Pancreas (tissue), 10 donors: Measurements from ENCODE around the gene FAM72B. TPM values are rescaled to one million over a fixed set of nuclear protein-coding genes. Genes with fewer than 3 reads are reported as not detected.
A peak's percentile ranks its signal among the peaks of the same experiment; 100 is the strongest.
"Not testable (repeated sequence)": the region's sequence is repeated elsewhere in the genome, so short reads cannot be mapped to it uniquely, and the experiment has no call there.

ENCODE experiments used
- ATAC-seq, 4 donors: fragments of 200-7000 bp; cut with Tn5 transposase; one replicate each; pipeline versions ENCODE4 v1.8.0 to v1.9.1; 2020; ENCODE audit warnings: mild to moderate bottlenecking in 4 of 4, moderate library complexity in 4 of 4
- DNase-seq, 6 donors: peaks; one replicate each; pipeline ENCODE4 v3.0.0-alpha.2; 2020
- FAIRE-seq: peaks from 2 replicates; lab custom pipeline; 2012; peaks lifted over from hg19 to GRCh38; lab: Jason Lieb, UNC
- H3K27ac ChIP-seq, 4 donors: fragments of 200-600 bp; sonication (generic); 1 replicate in 3 of 4; 2 replicates in 1 of 4; pipeline versions ENCODE4 v1.5.0 to v1.8.0; 2020
- H3K27me3 ChIP-seq, 4 donors: fragments of 200-600 bp; one replicate each; pipeline ENCODE4 v1.8.0; 2021
- H3K36me3 ChIP-seq, 3 donors: fragments of 200-600 bp; sonication (generic) in 1 of 3; one replicate each; pipeline versions ENCODE4 v1.5.0 to v1.8.0; 2020 to 2021
- H3K4me1 ChIP-seq, 3 donors: fragments of 200-600 bp; one replicate each; pipeline ENCODE4 v1.8.0; 2021
- H3K4me3 ChIP-seq, 4 donors: fragments of 200-600 bp; sonication (generic) in 2 of 4; one replicate each; pipeline versions ENCODE4 v1.5.0 to v1.8.0; 2020 to 2021
- H3K9me3 ChIP-seq, 4 donors: fragments of 200-600 bp; one replicate each; pipeline ENCODE4 v1.8.0; 2021
- WGBS, 2 donors: extraction: QIAGEN DNeasy Blood & Tissue Kit; methylation state at CpG; one replicate each; pipeline ENCODE4 v1.1.7; 2013; 5-methylcytosine and 5-hydroxymethylcytosine counted together
- intact Hi-C, 3 donors: fragments of 100-400 bp; cut with DNase I; formaldehyde crosslinking; loops; one replicate each; pipeline versions ENCODE4 v1.11.1 to v1.14.2; 2022
- polyA plus RNA-seq, 2 donors: library from polyadenylated mRNA; stranded (reverse); fragments of 200-250 nt; gene quantifications; one replicate each; pipeline ENCODE4 v1.2.3, GENCODE V29; 2013
- total RNA-seq, 6 donors: library from RNA; stranded (reverse); fragmentation: NEBNext Ultra II Directional in 4 of 6; extraction: Animal tissue kit (Norgen Biotek cat#: 25700) in 4 of 6; gene quantifications; one replicate each; pipeline versions ENCODE4 v1.2.1 to v1.2.4, GENCODE V29; 2021 to 2023
- donor health status: healthy with polysubstance abuse.
- donor health status: DM: no; HTN: no; CAD: no; lungs with moderate emphysema.
- donor health status: DM: no; HTN: no; CAD: no.
- donor health status: control.
- donor health status: control.
- donor health status: Bipolar disorder and iron deficiency.
- donor health status: DM: yes; HTN: yes; CAD: no.
- donor health status: DM: no; HTN: no; CAD: no.
- donor health status: DM: no; HTN: no; CAD: no.
- donor health status: DM: yes; HTN: yes; CAD: no.

FAM72B gene
- total and polyA plus RNA-seq, 8 donors = 0.16 to 0.47 (median 0.25) TPM; not detected in 4

DNA sequence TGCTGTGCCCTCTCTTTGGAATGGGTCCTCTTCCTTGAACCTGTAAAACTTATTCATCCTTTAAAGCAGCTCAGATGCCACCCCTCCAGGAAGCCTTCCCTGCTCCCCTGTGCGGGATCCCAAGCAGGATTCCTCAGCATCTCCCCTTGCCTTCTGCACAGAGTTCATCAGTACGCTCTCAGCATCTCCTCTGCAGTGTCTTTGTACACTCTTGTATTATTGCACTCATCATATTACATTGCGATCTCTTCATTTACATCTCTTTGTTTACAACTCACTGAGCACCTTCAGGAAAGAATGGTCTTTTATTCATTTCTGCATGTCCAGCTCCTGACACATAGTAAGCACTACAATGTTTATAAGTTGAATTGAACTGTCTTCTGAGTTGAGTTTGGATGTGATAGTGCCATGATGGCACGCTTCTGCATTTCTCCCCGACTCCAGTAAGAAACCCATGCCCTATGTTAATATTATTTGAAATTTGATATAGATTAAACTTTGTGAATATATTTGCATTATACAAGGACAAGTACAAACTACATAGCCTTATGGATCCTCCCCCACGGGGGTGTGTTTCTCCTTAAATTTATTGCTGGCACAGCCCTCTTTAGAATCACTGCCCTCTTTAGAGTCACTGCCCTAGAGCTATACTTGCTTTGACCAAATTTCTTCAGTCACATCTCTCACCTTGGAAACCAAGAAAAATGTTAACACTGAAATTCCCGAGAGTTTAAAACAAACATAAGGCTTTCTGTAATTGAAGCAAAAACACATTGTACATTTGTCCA lies 13.1 kb upstream of the FAM72B start:
- 91 to 97% methylated on average over 2 to 3 of the region's 7 CpGs for WGBS, 2 donors
- H3K27me3 ChIP-seq, H3K27ac ChIP-seq, ATAC-seq, FAIRE-seq, intact Hi-C loops, H3K4me3 ChIP-seq, DNase-seq, H3K4me1 ChIP-seq, H3K36me3 ChIP-seq, H3K9me3 ChIP-seq: not testable (repeated sequence)

DNA sequence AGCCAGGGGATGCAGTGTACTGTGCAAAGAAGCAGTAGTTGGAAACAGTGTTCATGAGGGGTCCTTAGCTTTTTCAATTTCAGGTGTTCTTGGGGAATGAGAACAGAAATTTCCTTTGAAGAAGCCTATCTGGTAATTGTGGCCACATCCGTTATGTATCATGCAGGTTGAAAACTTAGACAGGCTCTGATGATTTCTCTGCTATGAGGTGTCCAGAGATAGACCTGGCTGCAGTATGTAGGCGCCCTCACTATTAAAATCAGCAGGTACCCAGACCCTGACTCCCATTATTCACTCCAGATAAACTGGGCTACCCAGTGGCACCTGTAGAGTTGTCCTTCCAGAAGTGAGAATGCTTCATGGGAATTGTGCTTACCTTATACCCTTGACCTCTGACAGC lies 8.4 kb upstream of the FAM72B start:
- H3K27me3 ChIP-seq, FAIRE-seq, intact Hi-C loops, H3K27ac ChIP-seq, H3K4me3 ChIP-seq, H3K36me3 ChIP-seq, DNase-seq, ATAC-seq, H3K4me1 ChIP-seq, H3K9me3 ChIP-seq: not testable (repeated sequence)
- whole genome bisulfite sequencing, 2 donors = 88 to 93% methylated on average over 1 to 2 of the region's 2 CpGs

DNA sequence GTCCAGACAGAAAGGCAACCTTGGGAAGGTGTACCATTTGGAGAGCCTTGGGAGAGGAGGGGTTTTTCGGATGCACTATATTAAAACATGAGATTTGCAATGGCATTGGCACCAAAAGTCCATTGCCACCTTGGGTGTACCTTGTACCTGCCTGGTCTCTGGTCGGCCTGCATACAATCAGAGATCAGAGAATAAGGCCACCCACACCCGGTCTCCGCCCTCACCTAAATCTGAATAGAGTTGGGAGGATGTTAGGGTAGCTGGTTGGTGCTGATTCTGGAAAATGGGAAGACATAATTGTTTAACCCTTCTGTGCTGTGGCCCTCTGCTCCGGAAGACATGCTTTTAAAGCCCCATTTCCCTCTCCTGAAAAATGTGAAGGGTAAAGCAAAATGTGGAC lies 3.8 kb upstream of the FAM72B start:
- DNase-seq, H3K36me3 ChIP-seq, intact Hi-C loops, H3K4me3 ChIP-seq, H3K27ac ChIP-seq, ATAC-seq, H3K9me3 ChIP-seq, H3K4me1 ChIP-seq, FAIRE-seq, H3K27me3 ChIP-seq: not testable (repeated sequence)
- WGBS, 2 donors = 90 to 95% methylated on average over 4 of the region's 5 CpGs

DNA sequence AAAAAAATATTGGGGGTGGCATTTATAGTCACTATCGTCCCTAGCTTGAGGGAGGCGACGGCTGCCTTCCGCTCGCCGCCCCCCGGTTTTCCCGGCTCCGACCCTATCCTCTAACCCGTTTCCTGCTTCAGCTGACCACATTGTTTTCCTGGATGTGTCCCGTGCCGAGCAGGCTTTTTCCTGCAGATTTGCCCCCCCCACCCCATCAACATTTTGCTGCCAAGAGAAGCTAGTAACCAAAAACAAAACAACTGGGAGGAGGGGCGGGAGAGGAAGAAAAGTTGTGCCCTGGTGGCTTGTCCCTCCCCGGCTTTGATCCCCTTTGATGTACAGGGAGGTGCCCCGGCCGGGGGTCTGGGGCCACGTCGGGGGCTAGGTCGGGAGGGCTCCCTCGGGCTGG lies 2.1 kb upstream of the FAM72B start:
- H3K4me1 ChIP-seq, FAIRE-seq, H3K27ac ChIP-seq, H3K4me3 ChIP-seq, H3K9me3 ChIP-seq, DNase-seq, H3K27me3 ChIP-seq, ATAC-seq, H3K36me3 ChIP-seq, intact Hi-C loops: not testable (repeated sequence)
- WGBS, 2 donors = 0% methylated on average over 5 of the region's 20 CpGs; no CpG with 5 or more reads in 1 of the 2 donors

DNA sequence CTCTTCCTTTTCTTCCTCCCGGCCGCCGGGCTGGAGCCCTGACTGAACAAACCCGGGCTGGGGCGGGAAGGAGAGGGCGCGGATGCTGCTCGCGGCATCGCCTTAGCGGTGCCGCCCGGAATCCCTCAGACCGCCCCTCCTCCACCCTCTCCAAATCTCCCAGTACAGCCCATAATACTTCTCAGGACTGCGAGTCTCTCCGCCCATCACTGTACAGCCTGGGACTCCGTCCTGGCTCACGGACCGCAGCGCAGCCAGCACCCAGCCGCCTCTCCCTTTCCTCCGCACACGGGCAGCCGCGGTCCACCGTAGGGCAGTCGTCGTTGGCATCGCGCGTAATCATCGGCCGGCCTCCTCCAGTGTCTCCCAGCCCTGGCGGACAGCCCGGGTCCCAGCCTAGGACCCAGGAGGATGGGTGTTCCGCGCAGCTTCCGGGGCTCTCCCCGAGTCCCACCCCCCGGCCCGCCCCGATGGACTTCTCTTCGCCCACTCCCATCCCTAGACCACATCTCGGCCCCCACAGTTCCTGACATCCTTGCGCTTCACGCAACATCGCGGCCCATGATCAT lies 1.1 kb upstream of the FAM72B start:
- H3K4me1 ChIP-seq, intact Hi-C loops, H3K27me3 ChIP-seq, H3K9me3 ChIP-seq, FAIRE-seq, H3K36me3 ChIP-seq: not testable (repeated sequence)
- Histone ChIP-seq H3K27ac (peak overlapping the region in 1 of 4 donors; percentile 36), H3K4me3 (peak overlapping the region in 3 of 4 donors; percentile 12 to 33 (median 24))
- peak; percentile 11 to 29 (median 12) for ATAC-seq
- peak in 2 of 6 donors; percentile 8 to 37 for DNase-seq
- WGBS, 2 donors = no CpG with 5 or more reads among the region's 48 CpGs

DNA sequence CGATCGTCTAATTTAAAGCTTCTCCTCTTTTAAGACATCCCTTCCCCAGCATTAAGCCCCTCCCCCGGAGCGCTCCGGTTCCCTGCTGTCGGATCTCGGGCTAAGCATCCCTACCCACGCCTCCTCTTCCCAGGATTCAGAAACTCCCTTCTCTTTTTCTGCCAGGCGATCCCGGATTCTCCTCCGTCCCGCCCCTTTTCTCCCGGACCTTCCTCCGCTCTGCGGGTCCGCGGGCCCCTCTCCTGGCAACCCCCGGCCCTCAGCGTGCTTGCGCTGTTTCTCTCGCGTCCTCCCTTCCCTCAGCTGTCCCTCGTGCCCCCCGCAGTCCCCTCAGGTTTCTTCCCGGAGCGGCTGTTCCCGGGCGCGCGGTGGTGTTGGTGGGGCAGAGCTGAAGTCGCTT lies 273 bp downstream of the FAM72B start:
- peak in 3 of 6 donors; percentile 8 to 33 (median 27) for DNase-seq
- intact Hi-C loops, H3K4me1 ChIP-seq, ATAC-seq, H3K9me3 ChIP-seq, H3K27ac ChIP-seq, H3K27me3 ChIP-seq, H3K36me3 ChIP-seq, FAIRE-seq: not testable (repeated sequence)
- H3K4me3 ChIP-seq = peak overlapping the region in 1 of 4 donors; percentile 36
- 1 to 2% methylated on average over 10 to 15 of the region's 31 CpGs for WGBS, 2 donors

DNA sequence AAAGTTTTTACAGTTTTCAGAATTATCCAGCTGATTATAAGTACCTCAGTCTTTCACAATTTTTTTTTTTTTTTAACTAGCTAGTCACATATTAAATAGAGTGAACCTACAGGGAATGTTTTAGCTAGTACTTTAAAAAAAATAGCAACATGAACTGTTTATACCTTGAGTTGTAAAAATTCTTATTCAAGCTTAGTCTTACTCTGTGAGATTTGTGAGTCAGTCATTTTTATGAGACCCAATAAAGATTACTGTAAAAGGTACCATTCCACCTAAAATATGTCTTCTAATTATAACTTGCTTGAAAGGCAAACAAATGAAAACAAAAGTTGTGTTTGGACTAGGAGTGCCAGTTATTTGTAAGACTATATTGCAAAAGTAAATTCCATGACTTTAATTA lies 5.9 kb downstream of the FAM72B start:
- ATAC-seq, H3K9me3 ChIP-seq, H3K4me3 ChIP-seq, intact Hi-C loops, H3K27me3 ChIP-seq, H3K27ac ChIP-seq, H3K36me3 ChIP-seq, FAIRE-seq, H3K4me1 ChIP-seq, DNase-seq: not testable (repeated sequence)

DNA sequence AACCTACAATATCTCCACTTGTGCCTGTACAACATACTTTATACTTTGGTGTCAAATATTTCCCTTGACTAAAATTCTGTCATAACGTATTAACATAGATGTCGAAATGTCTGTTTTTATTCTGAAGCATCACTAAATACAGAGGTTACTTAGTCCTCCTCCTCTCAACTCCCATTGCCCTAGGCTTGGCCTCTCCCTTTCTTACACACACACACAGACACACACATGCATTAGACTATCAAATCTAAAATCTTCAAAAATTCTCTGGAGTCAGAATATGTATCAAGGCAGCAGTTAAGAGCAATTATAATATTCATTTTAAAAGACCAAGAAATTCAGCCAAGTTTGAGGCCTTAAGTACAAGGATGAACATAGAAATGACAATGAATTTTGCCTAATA lies 7.5 kb downstream of the FAM72B start:
- intact Hi-C loops, H3K9me3 ChIP-seq, H3K27ac ChIP-seq, H3K4me3 ChIP-seq, DNase-seq, ATAC-seq, H3K36me3 ChIP-seq, FAIRE-seq, H3K27me3 ChIP-seq, H3K4me1 ChIP-seq: not testable (repeated sequence)
- WGBS, 2 donors = 91 to 95% methylated on average over 2 of the region's 2 CpGs

DNA sequence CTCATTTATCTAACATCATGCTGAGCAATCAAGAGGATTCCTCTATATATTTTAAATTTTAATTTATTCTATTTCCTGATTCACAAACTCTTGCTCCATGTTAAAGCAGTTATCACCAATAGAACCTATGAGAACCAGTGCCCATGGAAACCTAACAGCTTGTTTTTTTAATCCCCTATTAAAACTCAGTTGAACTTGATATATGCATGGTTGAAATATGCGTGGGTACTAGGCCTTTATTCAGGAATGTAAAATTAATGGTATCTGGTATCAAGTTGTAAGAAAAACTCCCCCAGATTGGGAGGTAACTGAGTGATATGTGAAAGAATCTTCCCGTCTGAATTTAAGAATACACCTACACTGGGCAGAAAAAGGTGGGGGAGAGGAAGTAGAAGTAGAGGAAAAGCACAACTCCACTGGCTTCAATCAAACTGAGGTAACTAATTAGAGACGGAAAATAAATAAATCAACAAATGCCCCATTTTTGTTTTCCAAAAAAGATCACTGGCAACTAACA lies 15.9 kb downstream of the FAM72B start:
- intact Hi-C loops, FAIRE-seq, DNase-seq, ATAC-seq, H3K4me3 ChIP-seq, H3K36me3 ChIP-seq, H3K9me3 ChIP-seq, H3K4me1 ChIP-seq, H3K27me3 ChIP-seq, H3K27ac ChIP-seq: not testable (repeated sequence)
- WGBS, 2 donors = 98 to 100% methylated on average over 2 of the region's 3 CpGs

DNA sequence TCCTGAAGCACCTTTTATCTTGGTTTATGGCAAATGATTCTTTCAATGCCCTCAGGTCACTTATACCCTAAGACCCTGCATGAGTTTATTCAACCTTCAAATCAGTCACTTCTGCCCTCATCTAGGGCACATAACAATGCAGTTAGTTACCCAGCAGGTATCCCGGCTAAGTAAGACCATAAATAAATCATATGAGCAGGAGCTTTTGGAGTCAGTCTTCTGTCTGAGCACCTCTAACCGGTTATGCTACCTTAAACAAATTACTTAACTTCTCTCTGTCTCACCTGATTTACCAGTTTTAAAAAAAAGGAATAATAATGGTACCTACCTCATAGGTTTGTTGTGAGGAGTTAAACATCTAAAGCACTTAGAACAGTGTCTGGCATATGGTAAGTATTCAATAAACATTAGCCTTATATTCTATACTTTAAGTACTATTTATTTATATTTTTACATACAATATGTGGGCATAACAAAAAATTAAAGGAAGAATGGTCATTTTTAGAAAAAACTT lies 16.9 kb downstream of the FAM72B start:
- 54 to 56% methylated on average over 2 of the region's 2 CpGs for WGBS, 2 donors
- H3K36me3 ChIP-seq, H3K27me3 ChIP-seq, intact Hi-C loops, DNase-seq, H3K9me3 ChIP-seq, H3K4me1 ChIP-seq, H3K4me3 ChIP-seq, ATAC-seq, H3K27ac ChIP-seq, FAIRE-seq: not testable (repeated sequence)

DNA sequence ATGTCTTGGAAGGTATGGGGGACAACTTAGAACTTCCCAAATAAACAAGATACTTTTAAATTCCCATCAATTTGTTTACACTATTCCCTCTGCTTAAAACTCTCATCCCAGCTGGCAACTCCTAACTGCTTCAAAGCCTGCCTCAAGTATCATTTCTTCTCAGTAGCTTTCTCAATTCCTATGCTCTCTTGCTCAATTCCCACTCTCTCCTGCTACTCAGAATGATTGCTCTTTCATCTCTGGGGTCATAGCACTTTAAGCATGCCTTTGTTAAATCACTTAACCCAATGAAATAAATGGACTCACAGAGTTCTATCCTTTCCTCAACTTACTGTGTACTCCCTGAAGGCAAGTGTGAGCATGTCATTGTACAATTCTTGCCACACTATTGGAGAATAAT lies 18.8 kb downstream of the FAM72B start:
- H3K27me3 ChIP-seq, DNase-seq, FAIRE-seq, H3K4me1 ChIP-seq, intact Hi-C loops, H3K4me3 ChIP-seq, H3K36me3 ChIP-seq, H3K27ac ChIP-seq, ATAC-seq, H3K9me3 ChIP-seq: not testable (repeated sequence)
